ENCODE measurements around the gene CSAD.
A peak's percentile ranks its signal among the peaks of the same experiment; 100 is the strongest.

CSAD gene

DNA sequence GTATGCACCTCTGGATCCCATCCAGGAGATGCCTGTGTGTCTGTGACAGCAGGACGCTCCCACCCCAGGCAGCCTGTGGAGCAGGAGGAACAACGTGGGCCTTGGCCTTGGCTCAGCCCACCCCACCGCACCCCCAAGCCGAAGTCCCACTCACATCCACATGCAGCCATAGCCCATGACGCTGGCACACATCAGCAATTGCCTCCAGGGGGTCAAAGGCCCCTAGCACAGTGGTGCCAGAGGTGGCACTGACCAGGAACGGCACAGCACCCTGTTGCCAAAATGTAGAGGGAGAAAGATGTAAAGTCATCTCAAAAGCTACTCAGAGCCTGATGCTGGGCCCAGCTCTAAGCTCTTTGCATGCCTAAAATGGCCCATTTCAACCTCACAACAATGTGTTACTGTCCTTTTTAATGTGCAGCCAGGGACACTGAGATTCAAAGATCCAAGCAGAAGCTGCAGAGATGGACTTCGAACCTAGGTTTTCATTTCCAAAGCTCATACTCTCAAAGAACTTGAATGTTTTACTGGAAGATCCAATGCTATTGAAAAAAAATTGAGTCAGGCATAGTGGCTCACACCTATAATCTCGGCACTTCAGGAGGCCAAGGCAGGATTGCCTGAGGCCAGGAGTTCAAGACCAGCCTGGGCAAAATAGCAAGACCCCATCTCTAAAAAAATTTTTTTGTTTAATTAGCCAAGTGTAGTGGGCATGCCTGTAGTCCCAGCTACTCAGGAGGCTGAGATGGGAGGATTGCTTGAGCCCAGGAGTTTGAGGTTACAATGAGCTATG lies 19.4 kb downstream of the CSAD start:
- Histone ChIP-seq H3K4me3 (ENCODE audit: low read depth, low read length) (no peak overlapping the region), H3K4me1 (ENCODE audit: control insufficient read depth, insufficient read depth, low read length) (no peaks in the 10 kb centered on the region), H3K9me3 (ENCODE audit: control insufficient read depth, insufficient read depth, low read depth, low read length) (no peaks in the 10 kb centered on the region), H3K36me3 (ENCODE audit: control insufficient read depth, insufficient read depth, low read length) (no peaks in the 10 kb centered on the region), H3K27me3 (ENCODE audit: control insufficient read depth, insufficient read depth, low read length) (peaks cover 39% of the 10 kb centered on the region), H3K27ac (ENCODE audit: low read depth, low read length) (no peak overlapping the region), H3K9ac (ENCODE audit: low read length) (no peak overlapping the region)

DNA sequence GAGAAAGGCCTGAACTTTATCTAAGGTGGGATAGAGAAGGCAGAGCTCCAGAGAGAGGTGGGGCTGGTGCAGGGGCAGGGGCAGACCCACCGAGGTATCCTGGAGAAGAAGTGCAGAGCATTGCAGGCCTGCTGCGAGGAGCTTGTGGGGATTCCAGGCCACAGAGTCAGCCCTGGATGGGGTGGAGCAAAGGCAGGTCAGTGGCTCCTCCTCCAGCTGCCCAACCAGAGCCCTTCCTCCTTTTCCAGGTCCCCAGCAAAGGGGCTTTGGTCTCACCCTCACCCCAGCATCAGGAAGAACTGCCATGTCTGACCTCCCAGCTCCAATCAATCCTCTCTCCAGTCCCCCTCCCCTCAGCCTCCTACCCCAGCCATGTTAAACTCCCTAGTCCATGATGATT lies 20.1 kb downstream of the CSAD start:
- H3K9me3 ChIP-seq (ENCODE audit: control insufficient read depth, insufficient read depth, low read depth, low read length) = no peaks in the 10 kb centered on the region
- H3K27ac ChIP-seq (ENCODE audit: low read depth, low read length) = no peak overlapping the region
- peaks cover 38% of the 10 kb centered on the region for H3K27me3 ChIP-seq (ENCODE audit: control insufficient read depth, insufficient read depth, low read length)
- no peak overlapping the region for H3K9ac ChIP-seq (ENCODE audit: low read length)
- no peaks in the 10 kb centered on the region for H3K4me1 ChIP-seq (ENCODE audit: control insufficient read depth, insufficient read depth, low read length)
- H3K4me3 ChIP-seq (ENCODE audit: low read depth, low read length) = no peak overlapping the region
- H3K36me3 ChIP-seq (ENCODE audit: control insufficient read depth, insufficient read depth, low read length) = no peaks in the 10 kb centered on the region

DNA sequence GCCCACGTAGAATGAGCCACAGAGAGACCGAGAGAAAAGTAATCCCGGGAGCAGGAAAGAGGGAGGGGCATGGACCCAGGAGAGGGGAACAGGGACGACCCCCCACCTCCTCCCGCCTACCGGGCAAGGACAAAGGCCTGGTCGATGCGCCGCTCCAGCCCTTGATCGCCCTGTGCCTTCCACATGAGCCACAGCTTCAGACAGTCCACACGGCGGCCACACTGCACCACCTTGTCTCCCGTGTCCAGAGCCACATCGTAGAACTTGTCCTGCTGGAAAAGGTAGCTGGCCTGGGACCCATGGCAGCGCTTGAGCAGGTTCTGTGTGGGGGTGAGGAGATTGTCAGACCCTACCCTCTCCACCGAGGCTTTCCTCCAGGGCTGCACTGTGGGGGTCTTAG lies 20.7 kb downstream of the CSAD start:
- Histone ChIP-seq H3K9ac (ENCODE audit: low read length) (no peak overlapping the region), H3K9me3 (ENCODE audit: control insufficient read depth, insufficient read depth, low read depth, low read length) (no peaks in the 10 kb centered on the region), H3K36me3 (ENCODE audit: control insufficient read depth, insufficient read depth, low read length) (no peaks in the 10 kb centered on the region), H3K27ac (ENCODE audit: low read depth, low read length) (no peak overlapping the region), H3K4me1 (ENCODE audit: control insufficient read depth, insufficient read depth, low read length) (no peaks in the 10 kb centered on the region), H3K4me3 (ENCODE audit: low read depth, low read length) (no peak overlapping the region), H3K27me3 (ENCODE audit: control insufficient read depth, insufficient read depth, low read length) (peaks cover 38% of the 10 kb centered on the region)

DNA sequence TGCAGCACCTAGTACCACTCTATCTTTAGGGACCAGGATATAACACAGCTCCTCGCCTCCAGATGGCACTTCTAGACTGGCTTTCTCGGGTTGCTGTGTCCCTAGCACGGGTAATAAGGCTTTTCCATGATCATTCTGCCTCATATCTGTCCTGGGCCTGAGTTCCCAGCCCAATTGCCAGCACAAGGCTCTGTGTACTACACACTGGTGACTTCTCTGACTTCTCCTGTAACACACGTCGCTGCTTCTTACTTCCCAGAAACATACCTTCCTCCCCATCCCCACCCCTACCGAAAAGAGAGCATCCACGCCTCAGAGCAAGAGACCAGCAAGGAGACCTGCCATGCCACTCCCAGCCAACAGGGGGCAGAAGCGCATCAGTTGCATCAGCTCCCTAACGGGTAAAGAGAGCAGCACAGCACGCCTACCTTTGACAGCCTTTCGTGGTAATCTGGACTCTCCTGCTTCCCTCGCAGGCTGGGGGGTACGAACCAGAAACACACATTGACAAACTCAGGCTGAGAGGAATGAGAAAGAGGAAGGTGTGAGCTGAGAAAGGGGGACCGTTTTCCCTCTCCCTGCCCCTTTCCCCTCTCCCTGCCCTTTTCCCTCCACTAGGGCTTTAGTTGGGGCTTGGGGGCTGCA lies 21.4 kb downstream of the CSAD start:
- Histone ChIP-seq H3K27me3 (ENCODE audit: control insufficient read depth, insufficient read depth, low read length) (peaks cover 42% of the 10 kb centered on the region), H3K9me3 (ENCODE audit: control insufficient read depth, insufficient read depth, low read depth, low read length) (no peaks in the 10 kb centered on the region), H3K36me3 (ENCODE audit: control insufficient read depth, insufficient read depth, low read length) (no peaks in the 10 kb centered on the region), H3K9ac (ENCODE audit: low read length) (no peak overlapping the region), H3K4me3 (ENCODE audit: low read depth, low read length) (peak overlapping the region; percentile 30; the same call in 1 of the 2 replicates), H3K4me1 (ENCODE audit: control insufficient read depth, insufficient read depth, low read length) (no peaks in the 10 kb centered on the region), H3K27ac (ENCODE audit: low read depth, low read length) (no peak overlapping the region)

DNA sequence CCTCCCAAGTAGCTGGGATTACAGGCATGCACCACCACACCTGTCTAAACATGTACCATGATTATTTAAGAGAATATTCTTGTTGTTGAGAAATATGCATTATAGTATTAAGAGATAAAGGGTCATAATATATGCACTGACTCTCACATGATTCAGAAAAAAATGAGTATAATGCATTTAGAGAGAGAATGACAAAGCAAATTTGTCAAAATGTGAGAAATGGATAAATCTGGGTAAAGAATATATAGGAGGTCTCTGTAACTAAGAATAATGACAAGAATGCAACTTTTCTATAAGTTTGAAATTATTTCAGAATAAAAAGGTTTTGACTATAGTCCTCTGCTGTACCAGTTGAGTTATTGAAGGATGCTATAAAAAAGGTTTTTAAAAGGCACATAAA lies 28.3 kb downstream of the CSAD start:
- Histone ChIP-seq H3K36me3 (ENCODE audit: control insufficient read depth, insufficient read depth, low read length) (no peaks in the 10 kb centered on the region), H3K4me1 (ENCODE audit: control insufficient read depth, insufficient read depth, low read length) (no peaks in the 10 kb centered on the region), H3K9ac (ENCODE audit: low read length) (no peak overlapping the region), H3K9me3 (ENCODE audit: control insufficient read depth, insufficient read depth, low read depth, low read length) (no peaks in the 10 kb centered on the region), H3K27me3 (ENCODE audit: control insufficient read depth, insufficient read depth, low read length) (peaks cover 12% of the 10 kb centered on the region; the same call in 1 of the 2 replicates), H3K4me3 (ENCODE audit: low read depth, low read length) (no peak overlapping the region), H3K27ac (ENCODE audit: low read depth, low read length) (no peak overlapping the region)

DNA sequence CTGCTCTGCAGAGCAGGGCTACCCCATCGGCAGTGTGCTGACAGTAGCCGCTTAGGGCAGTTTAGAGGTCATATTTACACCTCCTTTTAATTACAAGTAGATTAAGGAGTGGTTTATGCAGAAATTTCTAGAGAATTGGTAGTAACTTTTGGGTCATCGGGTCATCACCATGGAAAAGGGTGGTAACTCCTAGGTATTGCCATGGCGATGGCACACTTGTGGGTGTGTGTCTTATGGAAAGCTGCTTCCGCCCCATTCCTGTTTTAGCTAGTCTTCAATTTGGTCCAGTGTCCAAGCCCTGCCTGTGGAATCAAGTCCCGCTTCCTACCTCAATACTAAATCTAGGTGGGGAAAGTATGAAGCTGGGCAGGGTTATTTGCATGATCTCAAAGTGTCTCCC lies 29.7 kb downstream of the CSAD start:
- H3K4me1 ChIP-seq (ENCODE audit: control insufficient read depth, insufficient read depth, low read length) = no peaks in the 10 kb centered on the region
- no peak overlapping the region for H3K4me3 ChIP-seq (ENCODE audit: low read depth, low read length)
- H3K36me3 ChIP-seq (ENCODE audit: control insufficient read depth, insufficient read depth, low read length) = no peaks in the 10 kb centered on the region
- no peak overlapping the region for H3K27ac ChIP-seq (ENCODE audit: low read depth, low read length)
- H3K9me3 ChIP-seq (ENCODE audit: control insufficient read depth, insufficient read depth, low read depth, low read length) = no peaks in the 10 kb centered on the region
- H3K27me3 ChIP-seq (ENCODE audit: control insufficient read depth, insufficient read depth, low read length) = peaks cover 12% of the 10 kb centered on the region; the same call in 1 of the 2 replicates
- no peak overlapping the region for H3K9ac ChIP-seq (ENCODE audit: low read length)

DNA sequence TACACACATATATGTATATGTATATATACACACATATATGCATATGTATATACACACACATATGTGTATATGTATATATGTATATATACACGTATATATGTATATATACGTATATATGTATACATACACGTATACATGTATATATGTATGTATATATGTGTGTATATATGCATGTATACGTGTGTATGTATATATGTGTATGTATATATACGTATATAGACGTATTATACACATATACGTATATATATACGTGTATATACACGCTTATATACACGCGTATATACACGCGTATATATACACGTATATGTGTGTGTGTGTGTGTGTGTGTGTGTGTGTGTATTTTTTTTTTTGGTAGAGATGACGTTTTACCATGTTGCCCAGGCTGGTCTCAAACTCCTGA lies 33.1 kb downstream of the CSAD start:
- H3K27me3 ChIP-seq (ENCODE audit: control insufficient read depth, insufficient read depth, low read length) = no peaks in the 10 kb centered on the region
- no peaks in the 10 kb centered on the region for H3K36me3 ChIP-seq (ENCODE audit: control insufficient read depth, insufficient read depth, low read length)
- H3K9me3 ChIP-seq (ENCODE audit: control insufficient read depth, insufficient read depth, low read depth, low read length) = no peaks in the 10 kb centered on the region
- H3K4me1 ChIP-seq (ENCODE audit: control insufficient read depth, insufficient read depth, low read length) = no peaks in the 10 kb centered on the region
- H3K27ac ChIP-seq (ENCODE audit: low read depth, low read length) = no peak overlapping the region
- no peak overlapping the region for H3K9ac ChIP-seq (ENCODE audit: low read length)
- no peak overlapping the region for H3K4me3 ChIP-seq (ENCODE audit: low read depth, low read length)

DNA sequence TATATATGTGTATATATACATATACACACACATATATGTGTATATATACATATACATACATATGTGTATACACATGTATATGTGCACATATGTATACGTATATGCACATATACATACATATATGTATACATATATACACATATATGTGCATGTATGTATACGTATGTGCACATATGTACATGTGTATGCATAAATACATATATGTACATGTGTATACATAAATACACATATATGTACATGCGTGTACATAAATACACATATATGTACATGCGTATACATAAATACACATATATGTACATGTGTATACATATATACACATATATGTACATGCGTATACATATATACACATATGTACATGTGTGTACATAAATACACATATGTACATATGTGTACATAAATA lies 33.5 kb downstream of the CSAD start:
- H3K9ac ChIP-seq (ENCODE audit: low read length) = no peak overlapping the region
- no peaks in the 10 kb centered on the region for H3K4me1 ChIP-seq (ENCODE audit: control insufficient read depth, insufficient read depth, low read length)
- H3K4me3 ChIP-seq (ENCODE audit: low read depth, low read length) = no peak overlapping the region

DNA sequence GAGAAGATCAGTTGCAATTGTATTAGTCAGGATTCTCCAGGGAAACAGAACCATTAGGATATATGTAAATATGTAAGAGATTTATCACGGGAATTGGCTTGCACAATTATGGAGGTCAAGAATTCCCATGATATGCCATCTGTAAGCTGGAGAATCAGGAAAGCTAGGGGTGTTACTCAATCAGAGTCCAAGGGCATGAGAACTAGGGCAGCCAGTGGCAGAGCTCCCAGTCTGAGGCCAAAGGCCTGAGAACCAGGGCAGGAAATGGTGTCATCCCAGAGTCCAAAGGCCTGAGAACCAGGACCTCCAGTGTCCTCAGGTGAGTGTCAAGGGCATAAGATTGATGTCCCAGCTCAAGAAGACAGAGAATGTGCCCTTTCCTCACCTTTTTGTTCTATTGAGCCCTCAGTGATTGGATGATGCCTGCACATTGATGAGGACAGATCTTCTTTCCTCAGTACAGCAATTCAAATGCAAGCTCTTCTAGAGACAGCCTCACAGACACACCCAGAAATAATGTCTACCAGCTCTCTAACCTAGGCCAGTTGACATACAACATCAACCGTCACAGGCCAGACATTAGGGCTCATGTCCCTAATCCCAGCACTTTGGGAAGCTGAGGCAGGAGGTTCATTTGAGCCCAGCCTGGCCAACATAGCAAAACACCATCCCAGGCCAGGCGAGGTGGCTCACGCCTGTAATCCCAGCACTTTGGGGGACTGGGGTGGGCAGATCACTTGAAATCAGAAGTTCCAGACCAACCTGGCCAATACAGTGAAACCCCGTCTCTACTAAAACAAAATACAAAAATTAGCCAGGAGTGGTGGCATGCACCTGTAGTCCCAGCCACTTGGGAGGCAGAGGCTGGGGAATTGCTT lies 35.1 kb downstream of the CSAD start:
- no peaks in the 10 kb centered on the region for H3K36me3 ChIP-seq (ENCODE audit: control insufficient read depth, insufficient read depth, low read length)
- H3K4me1 ChIP-seq (ENCODE audit: control insufficient read depth, insufficient read depth, low read length) = no peaks in the 10 kb centered on the region
- no peaks in the 10 kb centered on the region for H3K27me3 ChIP-seq (ENCODE audit: control insufficient read depth, insufficient read depth, low read length)
- no peaks in the 10 kb centered on the region for H3K9me3 ChIP-seq (ENCODE audit: control insufficient read depth, insufficient read depth, low read depth, low read length)
- H3K9ac ChIP-seq (ENCODE audit: low read length) = no peak overlapping the region
- no peak overlapping the region for H3K27ac ChIP-seq (ENCODE audit: low read depth, low read length)
- H3K4me3 ChIP-seq (ENCODE audit: low read depth, low read length) = no peak overlapping the region

More for the DNA sequence above, 33.5 kb downstream of the CSAD start:
- H3K27ac ChIP-seq (ENCODE audit: low read depth, low read length) = no peak overlapping the region
- no peaks in the 10 kb centered on the region for H3K36me3 ChIP-seq (ENCODE audit: control insufficient read depth, insufficient read depth, low read length)
- H3K9me3 ChIP-seq (ENCODE audit: control insufficient read depth, insufficient read depth, low read depth, low read length) = no peaks in the 10 kb centered on the region
- H3K27me3 ChIP-seq (ENCODE audit: control insufficient read depth, insufficient read depth, low read length) = no peaks in the 10 kb centered on the region

DNA sequence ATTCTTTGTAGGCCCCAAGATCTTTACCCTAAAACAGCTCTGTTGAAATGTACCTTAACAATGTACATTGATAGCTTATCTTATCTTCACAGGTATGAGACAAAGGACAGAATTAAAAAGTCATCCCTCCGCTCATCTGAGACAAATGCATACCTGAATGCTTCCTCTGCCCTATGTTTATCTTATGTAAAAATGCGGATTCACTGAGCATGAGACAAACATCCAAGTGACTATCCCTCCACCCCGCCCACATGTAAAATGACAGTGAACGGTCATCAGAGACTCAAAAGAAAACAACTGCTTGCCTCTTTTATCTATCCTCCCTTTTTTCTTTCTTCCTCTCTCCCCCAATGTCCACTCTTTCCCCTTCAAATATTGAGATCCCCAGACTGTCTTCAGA lies 37.4 kb downstream of the CSAD start:
- H3K9ac ChIP-seq (ENCODE audit: low read length) = no peak overlapping the region
- H3K27me3 ChIP-seq (ENCODE audit: control insufficient read depth, insufficient read depth, low read length) = no peaks in the 10 kb centered on the region
- H3K36me3 ChIP-seq (ENCODE audit: control insufficient read depth, insufficient read depth, low read length) = no peaks in the 10 kb centered on the region
- H3K4me1 ChIP-seq (ENCODE audit: control insufficient read depth, insufficient read depth, low read length) = no peaks in the 10 kb centered on the region
- H3K27ac ChIP-seq (ENCODE audit: low read depth, low read length) = no peak overlapping the region
- H3K4me3 ChIP-seq (ENCODE audit: low read depth, low read length) = no peak overlapping the region
- H3K9me3 ChIP-seq (ENCODE audit: control insufficient read depth, insufficient read depth, low read depth, low read length) = peaks cover 12% of the 10 kb centered on the region

DNA sequence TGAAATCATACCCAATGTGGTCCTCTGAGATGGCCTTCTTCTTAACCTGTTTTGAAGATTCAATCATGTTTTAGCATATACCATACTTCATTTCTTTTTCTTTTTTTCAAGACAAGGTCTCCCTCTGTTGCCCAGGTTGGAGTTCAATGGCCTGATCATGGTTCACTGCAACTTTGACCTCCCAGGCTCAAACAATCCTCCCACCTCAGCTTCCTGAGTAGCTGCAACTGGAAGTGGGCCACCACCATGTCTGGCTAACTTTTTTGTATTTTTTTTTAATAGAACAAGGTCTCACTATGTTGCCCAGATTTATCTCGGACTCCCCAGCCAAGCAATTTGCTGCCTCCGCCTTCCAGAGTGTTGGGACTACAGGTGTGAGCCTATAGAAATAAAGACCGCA lies 47.0 kb downstream of the CSAD start:
- H3K9me3 ChIP-seq (ENCODE audit: control insufficient read depth, insufficient read depth, low read depth, low read length) = peaks cover 5% of the 10 kb centered on the region; the same call in 1 of the 2 replicates
- H3K9ac ChIP-seq (ENCODE audit: low read length) = no peak overlapping the region
- H3K4me3 ChIP-seq (ENCODE audit: low read depth, low read length) = no peak overlapping the region
- H3K27ac ChIP-seq (ENCODE audit: low read depth, low read length) = no peak overlapping the region
- H3K36me3 ChIP-seq (ENCODE audit: control insufficient read depth, insufficient read depth, low read length) = no peaks in the 10 kb centered on the region
- no peaks in the 10 kb centered on the region for H3K4me1 ChIP-seq (ENCODE audit: control insufficient read depth, insufficient read depth, low read length)
- H3K27me3 ChIP-seq (ENCODE audit: control insufficient read depth, insufficient read depth, low read length) = peaks cover 10% of the 10 kb centered on the region
